ENCODE results near the gene SERPINB6.
"Not testable (repeated sequence)": the region's sequence is repeated elsewhere in the genome, so short reads cannot be mapped to it uniquely, and the experiment has no call there.

SERPINB6 gene

GRCh38 chr6:2938632-2939083 is 32.7 kb downstream of the SERPINB6 start:
- no peak for DNase-seq (ENCODE audit: low spot score)

DNA sequence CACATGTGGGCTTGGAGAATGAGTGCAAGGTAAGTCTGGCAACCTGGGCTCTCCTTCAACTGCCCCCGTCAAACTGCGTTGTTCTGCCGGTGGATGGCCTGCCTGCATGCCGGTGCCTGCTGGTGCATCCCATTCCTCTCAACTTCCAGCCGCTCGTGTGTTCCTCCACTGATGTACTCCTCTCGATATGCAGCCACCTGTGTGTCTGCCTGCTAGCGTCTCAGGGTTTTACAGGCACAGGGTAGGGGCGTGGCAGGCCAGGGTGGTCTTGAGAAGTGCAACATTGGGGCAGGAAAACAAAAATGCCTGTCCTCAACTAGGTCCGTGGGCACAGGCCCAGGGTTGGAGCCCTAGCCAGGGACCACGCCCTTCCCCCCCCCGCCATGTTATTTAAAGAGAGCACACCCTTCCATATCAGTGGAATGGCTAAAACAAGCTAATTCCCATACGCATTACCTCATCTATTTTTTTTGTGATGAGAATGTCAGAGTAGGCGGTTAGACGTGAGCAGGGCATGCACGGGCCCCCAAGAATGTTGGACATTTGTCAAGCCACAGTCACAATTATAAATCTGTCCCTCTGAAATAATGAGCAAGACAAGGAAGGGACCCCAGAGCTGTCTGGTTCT is 33.2 kb downstream of the SERPINB6 start:
- DNase-seq (ENCODE audit: low spot score), result no peak

GRCh38 chr6:2937627-2938003 is 33.8 kb downstream of the SERPINB6 start:
- DNase-seq (ENCODE audit: low spot score), result no peak

DNA sequence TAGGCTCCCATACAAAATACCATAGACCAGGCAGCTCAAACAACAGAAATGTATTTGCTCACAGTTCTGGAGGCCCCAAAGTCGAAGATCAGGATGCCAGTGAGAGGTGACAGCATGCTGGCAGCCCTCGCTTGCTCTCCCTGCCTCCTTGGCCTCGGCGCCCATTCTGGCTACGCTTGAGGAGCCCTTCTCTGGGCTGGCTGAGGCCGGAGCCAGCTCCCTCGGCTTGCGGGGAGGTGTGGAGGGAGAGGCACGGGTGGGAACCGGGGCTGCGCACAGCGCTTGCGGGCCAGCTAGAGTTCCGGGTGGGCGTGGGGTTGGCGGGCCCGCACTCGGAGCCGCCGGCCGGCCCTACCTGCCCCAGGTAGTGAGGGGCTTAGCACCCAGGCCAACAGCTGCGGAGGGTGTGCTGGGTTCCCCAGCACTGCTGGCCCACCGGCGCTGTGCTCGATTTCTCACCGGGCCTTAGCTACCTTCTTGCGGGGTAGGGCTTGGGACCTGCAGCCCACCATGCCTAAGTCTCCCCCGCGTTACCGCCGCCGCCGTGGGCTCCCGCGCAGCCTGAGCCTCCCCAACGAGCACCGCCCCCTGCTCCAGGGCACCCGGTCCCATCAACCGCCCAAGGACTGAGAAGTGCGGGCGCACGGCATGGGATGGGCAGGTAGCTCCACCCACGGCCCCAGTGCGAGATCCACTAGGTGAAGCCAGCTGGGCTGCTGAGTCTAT is 35.6 kb downstream of the SERPINB6 start:
- DNase-seq (ENCODE audit: low spot score), result no peak

- no peak for DNase-seq (ENCODE audit: low spot score)
Observed at GRCh38 chr6:2934057-2934456, 37.3 kb downstream of the SERPINB6 start.

DNA sequence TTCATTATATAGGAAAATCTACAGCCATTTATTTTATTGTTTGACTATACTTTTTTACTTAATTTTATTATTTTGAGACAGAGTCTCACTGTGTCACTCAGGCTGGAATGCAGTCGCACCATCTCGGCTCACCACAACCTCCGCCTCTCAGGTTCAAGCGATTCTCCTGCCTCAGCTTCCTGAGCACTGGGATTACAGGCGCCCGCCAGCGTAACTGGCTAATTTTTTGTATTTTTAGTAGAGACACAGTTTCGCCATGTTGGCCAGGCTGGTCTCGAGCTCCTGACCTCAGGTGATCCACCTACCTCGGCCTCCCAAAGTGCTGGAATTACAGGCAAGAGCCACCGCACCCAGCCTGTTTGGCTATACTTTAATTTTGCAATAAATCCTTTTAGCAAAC is 38.5 kb downstream of the SERPINB6 start:
- not testable (repeated sequence) for DNase-seq (ENCODE audit: low spot score)

- peak; percentile 88 for DNase-seq (ENCODE audit: low spot score)
Observed at GRCh38 chr6:2931970-2932748, 39.2 kb downstream of the SERPINB6 start.

GRCh38 chr6:2931055-2931454 is 40.3 kb downstream of the SERPINB6 start:
- no peak for DNase-seq (ENCODE audit: low spot score)

DNA sequence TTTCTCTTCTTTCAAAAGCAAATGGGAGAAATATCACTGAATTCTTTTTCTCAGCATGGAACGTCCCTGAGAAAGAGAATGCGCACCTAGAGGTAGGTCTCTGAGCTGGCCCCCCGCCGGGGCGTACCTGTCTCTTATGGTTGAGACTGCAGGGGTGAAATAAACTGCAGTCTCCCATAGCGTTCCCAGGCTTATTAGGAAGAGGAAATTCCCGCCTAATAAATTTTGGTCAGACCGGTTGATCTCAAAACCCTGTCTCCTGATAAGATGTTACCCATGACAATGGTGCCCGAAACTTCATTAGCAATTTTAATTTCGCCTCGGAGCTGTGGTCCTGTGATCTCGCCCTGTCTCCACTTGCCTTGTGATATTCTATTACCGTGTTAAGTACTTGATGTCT is 43.4 kb downstream of the SERPINB6 start:
- DNase-seq (ENCODE audit: low spot score), result not testable (repeated sequence)

- DNase-seq (ENCODE audit: low spot score), result not testable (repeated sequence)
Observed at GRCh38 chr6:2925842-2926747, 45.3 kb downstream of the SERPINB6 start.

DNA sequence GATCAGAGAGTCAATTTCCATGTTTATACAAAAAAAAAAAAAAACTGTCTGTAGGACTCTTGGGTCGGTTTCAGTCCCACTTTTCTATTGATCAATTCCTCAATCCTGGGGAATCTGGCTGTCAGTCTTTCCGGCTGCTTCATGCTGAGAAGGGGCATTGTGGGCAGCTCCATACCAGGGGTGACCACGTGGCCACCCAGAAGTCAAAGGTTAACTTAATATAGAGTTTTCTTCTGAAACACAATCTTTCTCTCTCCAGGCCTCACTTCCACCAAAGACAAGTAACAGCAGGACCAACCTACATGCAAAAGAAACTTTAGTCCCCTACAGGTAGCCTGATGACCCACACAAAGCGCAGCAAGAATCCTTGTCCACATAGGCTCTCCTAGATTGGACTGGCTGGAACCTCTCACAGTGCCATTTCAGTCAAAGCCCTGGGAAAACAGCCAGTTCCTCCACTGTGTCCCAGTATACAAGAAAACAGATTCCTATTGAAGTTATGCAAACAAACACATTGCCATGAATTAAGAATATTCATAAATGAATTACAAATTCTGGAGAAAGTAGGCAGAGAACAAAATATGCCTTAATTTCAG is 49.7 kb downstream of the SERPINB6 start:
- no peak for DNase-seq (ENCODE audit: low spot score)

GRCh38 chr6:2920671-2921112 is 50.7 kb downstream of the SERPINB6 start:
- no peak for DNase-seq (ENCODE audit: low spot score)

GRCh38 chr6:2919886-2920285 is 51.5 kb downstream of the SERPINB6 start:
- DNase-seq (ENCODE audit: low spot score), result no peak

- no peak for DNase-seq (ENCODE audit: low spot score)
Observed at GRCh38 chr6:2919401-2919800, 52.0 kb downstream of the SERPINB6 start.

GRCh38 chr6:2918936-2919335 is 52.4 kb downstream of the SERPINB6 start:
- DNase-seq (ENCODE audit: low spot score), result no peak

GRCh38 chr6:2917801-2918445 is 53.4 kb downstream of the SERPINB6 start:
- no peak for DNase-seq (ENCODE audit: low spot score)

DNA sequence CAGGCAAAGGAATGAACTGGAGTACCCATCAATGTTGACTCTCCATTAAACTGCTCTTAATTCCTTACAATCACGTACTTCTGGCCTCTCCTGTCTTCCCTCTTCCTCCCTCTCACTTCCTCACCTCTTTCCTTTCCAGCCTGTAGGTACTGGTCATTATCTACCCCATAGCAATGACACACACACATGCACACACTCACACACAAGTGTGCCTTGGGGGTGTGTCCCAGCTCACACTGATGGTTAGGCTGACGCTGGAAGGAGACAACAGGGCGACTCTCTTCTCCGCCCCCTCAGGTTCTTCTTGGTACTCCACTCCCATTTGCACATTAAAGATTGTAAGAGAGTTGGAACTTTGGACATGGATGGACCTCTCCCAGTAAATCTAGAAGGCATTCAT is 54.3 kb downstream of the SERPINB6 start:
- no peak for DNase-seq (ENCODE audit: low spot score)

GRCh38 chr6:2916158-2916925 is 55.0 kb downstream of the SERPINB6 start:
- no peak for DNase-seq (ENCODE audit: low spot score)

DNA sequence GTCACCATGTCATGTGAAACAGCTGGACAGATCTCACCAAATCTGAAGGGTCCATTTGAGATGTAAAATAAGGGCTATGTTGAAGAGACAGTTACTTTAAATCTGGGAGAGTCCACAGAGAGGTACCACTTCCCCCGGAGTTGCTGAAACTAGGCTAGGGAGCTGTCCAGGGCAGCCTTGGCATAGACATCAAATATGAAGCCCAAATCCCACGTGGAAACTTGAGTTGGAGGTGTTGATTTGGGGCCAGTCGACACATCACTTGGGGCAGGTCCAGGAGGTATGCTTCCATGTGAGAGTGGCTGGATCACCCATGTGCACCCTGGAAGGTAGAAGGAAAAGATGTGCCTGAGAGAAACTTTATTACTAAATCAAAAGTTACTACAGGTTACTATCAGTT is 56.2 kb downstream of the SERPINB6 start:
- no peak for DNase-seq (ENCODE audit: low spot score)

DNA sequence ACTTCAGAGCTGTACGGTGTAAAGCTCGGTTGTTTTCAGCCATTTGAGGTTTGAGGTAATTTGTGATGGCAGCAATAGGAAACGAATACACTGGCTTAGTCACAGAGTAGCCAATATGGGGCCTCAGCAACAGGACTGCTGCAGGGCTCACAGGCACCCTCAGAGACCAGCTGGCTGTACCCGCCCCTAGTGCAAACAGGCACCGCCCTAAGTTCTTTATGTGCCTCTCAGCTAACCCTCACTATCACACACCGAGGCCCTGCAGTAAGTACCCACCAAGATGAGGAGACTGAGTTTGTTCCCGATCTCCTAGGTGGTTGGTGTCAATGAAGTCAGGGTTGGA is 57.1 kb downstream of the SERPINB6 start:
- DNase-seq (ENCODE audit: low spot score), result no peak
